GM19468 (cell line): ENCODE results near the gene LRP5.

Source experiments
- ATAC-seq: cut with Tn5 transposase; IDR thresholded peaks from one replicate; pipeline ENCODE4 v1.9.1; 2021; ENCODE audit warnings: mild to moderate bottlenecking, moderate library complexity, moderate number of reproducible peaks; ENCODE audit not compliant: unreplicated experiment; ENCODE audit errors: extremely low read depth

The LRP5 gene

DNA sequence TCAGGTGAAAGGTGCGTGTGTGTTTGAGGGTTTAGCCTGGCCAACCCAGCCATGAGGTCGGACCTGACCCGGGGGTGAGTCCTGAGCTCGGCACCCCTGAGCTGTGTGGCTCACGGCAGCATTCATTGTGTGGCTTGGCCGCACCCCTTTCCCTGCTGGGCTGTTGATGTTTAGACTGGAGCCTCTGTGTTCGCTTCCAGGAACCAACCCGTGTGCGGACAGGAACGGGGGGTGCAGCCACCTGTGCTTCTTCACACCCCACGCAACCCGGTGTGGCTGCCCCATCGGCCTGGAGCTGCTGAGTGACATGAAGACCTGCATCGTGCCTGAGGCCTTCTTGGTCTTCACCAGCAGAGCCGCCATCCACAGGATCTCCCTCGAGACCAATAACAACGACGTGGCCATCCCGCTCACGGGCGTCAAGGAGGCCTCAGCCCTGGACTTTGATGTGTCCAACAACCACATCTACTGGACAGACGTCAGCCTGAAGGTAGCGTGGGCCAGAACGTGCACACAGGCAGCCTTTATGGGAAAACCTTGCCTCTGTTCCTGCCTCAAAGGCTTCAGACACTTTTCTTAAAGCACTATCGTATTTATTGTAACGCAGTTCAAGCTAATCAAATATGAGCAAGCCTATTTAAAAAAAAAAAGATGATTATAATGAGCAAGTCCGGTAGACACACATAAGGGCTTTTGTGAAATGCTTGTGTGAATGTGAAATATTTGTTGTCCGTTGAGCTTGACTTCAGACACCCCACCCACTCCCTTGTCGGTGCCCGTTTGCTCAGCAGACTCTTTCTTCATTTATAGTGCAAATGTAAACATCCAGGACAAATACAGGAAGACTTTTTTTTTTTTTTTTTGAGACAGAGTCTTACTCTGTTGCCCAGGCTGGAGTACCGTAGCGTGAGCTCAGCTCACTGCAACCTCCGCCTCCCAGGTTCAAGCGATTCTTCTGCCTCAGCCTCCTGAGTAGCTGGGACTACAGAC, 94.2 kb downstream of the LRP5 start:
- no peak for ATAC-seq

GRCh38 chr11:68408512-68408911, 96.1 kb downstream of the LRP5 start:
- ATAC-seq, result no peak

DNA sequence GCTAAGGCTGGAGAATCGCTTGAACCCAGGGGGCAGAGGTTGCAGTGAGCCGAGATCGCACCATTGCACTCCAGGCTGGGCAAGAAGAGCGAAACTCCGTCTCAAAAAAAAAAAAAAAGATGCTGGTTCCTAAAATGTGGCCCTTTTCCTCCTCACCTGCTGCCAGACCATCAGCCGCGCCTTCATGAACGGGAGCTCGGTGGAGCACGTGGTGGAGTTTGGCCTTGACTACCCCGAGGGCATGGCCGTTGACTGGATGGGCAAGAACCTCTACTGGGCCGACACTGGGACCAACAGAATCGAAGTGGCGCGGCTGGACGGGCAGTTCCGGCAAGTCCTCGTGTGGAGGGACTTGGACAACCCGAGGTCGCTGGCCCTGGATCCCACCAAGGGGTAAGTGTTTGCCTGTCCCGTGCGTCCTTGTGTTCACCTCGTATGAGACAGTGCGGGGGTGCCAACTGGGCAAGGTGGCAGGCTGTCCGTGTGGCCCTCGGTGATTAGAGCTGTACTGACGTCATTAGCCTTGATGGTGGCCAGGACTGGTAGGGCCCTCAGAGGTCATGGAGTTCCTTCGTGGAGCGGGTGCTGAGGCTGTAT, 97.5 kb downstream of the LRP5 start:
- no peak for ATAC-seq

DNA sequence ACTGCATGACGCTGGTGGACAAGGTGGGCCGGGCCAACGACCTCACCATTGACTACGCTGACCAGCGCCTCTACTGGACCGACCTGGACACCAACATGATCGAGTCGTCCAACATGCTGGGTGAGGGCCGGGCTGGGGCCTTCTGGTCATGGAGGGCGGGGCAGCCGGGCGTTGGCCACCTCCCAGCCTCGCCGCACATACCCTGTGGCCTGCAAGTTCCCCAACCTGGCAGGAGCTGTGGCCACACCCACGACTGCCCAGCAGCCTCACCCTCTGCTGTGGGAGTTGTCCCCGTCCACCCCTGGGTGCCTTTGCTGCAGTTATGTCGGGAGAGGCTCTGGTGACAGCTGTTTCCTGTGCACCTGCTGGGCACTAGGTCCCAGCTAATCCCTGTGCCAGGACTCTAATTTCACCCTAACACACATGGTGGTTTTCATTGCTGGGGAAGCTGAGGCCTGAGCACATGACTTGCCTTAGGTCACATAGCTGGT, 99.2 kb downstream of the LRP5 start:
- no peak for ATAC-seq

DNA sequence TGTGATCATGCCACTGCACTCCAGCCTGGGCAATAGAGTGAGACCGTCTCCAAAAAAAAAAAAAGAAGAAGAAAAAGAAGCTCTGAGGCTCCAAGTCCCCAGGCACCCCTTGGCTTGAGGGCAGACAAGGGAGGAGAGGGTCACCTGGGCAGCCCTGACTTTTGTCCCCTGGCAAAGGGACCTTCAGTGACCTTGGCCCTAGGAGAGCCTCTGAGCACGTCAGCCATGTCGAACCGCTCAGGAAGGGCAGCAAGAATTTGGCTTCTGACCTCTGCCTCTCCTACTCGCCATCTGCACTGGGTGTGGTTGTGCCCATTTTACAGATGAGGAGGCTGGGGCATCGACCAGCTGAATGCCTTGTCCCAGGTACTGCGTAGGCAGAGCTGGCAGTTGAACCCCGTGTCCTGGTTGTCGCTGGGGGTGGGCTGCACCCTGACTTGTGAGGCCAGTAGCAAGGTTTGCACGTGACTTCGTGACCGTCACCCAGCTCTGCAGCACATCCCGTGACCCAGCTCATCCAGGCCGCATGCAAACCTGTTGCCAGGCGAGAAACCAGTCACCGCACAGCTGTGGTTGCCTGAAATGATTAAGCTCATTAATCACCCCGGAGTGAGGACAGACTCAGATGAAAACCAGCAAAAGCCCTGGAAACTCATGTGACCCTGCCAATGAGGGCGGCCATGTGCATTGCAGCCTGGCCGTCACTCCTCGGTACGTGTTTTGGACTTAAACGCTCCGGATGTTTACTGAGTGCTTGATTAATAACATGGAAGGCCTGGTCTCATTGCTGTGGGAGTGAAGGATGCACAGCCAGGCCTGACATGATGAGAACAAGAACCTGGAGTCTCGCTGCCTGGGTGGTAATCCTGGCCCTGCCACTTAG, 100.4 kb downstream of the LRP5 start:
- no peak for ATAC-seq

GRCh38 chr11:68413591-68413999, 101.2 kb downstream of the LRP5 start:
- no peak for ATAC-seq

DNA sequence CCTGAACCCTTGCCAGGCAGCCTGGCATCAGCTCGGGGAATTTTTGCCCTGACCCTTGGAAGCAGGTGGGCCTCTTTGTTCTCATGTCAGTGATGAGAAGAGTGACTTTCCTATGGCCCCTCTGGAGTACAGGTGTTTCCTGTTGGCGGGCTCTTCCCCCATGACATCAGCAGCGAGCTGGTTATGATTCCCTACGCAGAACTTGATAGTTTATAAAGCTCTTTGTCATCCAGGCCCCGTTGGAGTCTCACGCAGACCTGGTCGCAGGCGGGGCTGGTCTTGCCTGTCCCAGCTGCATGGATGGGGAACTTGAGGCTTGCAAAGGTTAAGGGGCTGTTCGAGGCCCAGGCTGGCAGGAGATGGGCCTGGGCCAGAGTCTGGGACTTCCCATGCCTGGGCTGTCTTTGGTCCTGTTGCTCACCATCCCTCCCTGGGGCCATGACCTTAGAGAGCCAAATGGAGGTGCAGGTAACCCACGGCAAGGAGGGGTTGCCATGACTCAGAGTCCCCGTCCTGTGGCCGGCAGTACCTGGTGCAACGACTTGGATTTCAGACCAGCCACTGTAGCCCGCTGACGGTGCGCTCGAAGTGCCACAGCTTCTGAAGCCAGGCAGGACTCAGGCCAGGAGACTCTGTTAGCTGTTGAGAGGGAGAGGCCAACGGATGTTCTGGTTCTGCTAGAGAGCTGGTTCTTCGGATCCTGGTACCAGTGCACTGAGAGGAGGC, 102.3 kb downstream of the LRP5 start:
- no peak for ATAC-seq

GRCh38 chr11:68416070-68416578, 103.7 kb downstream of the LRP5 start:
- ATAC-seq, result no peak

DNA sequence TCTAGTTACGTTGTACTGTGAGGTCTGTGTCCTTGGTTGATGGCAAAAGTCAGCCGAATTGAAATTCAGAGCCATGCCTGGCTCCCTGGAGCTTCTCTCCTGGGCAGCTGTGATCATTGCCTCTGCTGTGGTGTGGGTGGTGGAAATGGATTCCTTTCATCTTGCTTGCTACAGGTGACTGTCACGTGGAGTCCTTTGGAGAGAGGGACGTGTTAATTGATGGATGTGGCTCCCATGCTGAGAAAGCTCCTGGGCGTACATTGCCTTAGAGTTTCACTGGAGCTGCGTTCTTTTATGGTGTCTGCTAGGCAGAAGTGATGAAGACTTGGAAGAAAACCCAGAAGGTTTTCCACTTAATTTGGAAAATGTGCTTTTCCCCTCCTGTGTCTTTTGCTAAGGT, 106.3 kb downstream of the LRP5 start:
- ATAC-seq, result no peak

- no peak for ATAC-seq
Observed at GRCh38 chr11:68420171-68420570, 107.8 kb downstream of the LRP5 start.

- ATAC-seq, result no peak
Observed at GRCh38 chr11:68423481-68423880, 111.1 kb downstream of the LRP5 start.

DNA sequence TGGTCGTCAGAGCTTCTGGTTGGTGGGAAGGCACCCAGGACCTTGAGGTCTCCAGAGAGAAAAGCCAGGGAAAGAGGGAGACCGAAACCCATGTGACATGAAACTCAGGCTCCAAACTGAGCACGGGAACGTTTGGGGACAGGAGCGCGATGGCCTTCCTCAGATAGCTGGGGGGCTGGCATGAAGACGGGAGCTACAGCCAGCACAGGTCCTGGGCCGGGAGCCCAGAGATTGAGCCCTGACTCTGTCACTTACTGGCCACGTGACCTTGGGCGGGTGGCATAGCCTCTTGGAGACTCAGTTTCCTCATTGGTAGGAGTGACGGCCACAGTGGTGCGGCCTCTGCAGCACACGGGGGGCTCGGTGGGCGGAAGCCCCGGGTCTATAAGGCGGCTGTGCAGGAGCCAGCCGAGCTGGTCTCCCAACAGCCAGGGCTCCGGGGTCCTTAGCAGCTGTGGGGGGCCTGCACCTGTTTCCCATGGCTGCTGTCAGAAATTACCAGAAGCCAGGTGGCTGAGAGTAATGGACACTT, 111.8 kb downstream of the LRP5 start:
- no peak for ATAC-seq

DNA sequence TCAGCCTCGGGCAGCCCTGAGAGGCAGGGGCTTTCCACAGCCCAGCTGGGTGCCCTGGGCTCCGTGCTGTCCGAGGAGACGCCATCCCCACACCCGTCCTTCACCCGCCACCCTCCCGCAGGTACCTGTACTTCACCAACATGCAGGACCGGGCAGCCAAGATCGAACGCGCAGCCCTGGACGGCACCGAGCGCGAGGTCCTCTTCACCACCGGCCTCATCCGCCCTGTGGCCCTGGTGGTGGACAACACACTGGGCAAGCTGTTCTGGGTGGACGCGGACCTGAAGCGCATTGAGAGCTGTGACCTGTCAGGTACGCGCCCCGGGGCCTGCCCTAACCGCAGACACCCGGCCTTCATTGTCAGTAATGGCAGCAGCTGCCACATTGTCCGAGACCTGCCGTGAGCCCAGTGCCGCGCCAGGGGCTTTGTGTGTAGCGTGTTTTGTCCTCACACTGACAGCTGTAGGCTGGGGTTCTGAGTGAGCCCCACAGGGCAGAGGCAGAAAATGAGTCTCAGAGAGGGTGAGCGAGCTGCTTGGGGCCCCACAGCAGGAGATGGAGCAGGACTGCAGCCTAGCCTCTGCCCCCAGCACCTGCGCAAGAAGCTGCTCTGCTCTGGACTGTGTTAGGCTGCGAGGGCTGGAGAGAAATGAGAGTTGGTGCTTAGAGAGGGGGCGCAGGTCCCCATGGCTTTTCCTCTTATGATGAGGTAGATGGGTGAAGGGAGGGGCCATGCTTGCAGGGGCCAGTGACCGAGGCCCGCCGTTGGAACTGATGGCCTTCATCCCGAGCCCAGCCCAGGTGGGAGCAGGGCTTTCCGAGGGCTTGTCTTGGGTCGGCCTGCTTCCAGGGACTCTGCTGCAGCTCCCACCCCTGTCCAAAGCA, 112.8 kb downstream of the LRP5 start:
- ATAC-seq, result no peak

GRCh38 chr11:68425866-68426380, 113.5 kb downstream of the LRP5 start:
- no peak for ATAC-seq

DNA sequence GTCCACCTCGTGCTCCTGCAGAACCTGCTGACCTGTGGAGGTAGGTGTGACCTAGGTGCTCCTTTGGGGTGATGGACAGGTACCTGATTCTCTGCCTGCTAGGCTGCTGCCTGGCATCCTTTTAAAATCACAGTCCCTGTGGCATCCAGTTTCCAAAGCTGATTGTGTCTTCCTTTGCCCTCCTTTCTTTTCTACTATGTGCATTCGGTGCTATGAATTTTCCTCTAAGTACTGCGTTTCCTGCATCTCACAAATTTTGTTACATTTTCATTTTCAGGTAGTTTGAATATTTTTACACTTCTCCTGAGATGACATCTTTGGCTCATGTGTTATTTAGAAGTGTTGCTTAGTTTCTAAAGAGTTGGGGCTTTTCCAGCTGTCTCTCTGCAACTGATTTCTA, 117.3 kb downstream of the LRP5 start:
- ATAC-seq, result no peak

- no peak for ATAC-seq
Observed at GRCh38 chr11:68430384-68430783, 118.0 kb downstream of the LRP5 start.

DNA sequence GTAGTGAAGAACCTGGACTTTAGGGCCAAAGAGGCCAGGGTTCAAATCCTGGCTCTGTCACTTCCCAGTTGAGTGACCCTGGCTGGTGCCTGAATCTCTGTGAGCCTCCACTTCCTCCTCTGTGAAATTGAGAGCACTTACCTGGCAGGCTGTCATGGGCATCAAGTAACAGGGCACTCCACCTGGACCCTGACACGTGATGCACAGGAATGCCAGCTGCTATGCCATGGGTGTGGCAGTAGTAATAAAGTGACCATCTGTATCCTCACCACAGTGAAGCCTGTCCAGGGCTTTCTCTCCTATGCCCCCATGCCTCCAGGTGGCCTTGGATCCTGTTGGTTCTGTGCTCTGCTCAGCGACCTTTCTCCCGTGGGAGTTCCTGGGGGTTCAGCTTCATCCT, 118.4 kb downstream of the LRP5 start:
- ATAC-seq, result no peak

- no peak for ATAC-seq
Observed at GRCh38 chr11:68431984-68432645, 119.7 kb downstream of the LRP5 start.
